GM12878 (cell line): ENCODE data around the gene ELL.

Source experiments
- CREB1 ChIP-seq: IDR thresholded peaks from 2 replicates; pipeline ENCODE4 v1.6.1; 2012; ENCODE audit warnings: low read depth, mild to moderate bottlenecking, inconsistent platforms
- CTCF ChIP-seq, 3 experiments: IDR thresholded peaks in 2 of 3; conservative IDR thresholded peaks in 1 of 3; 2 replicates each; pipeline ENCODE4 v1.5.1; 2011; ENCODE audit warnings: low read depth in 3 of 3, low read length in 3 of 3, mild to moderate bottlenecking in 3 of 3, control low read depth in 2 of 3, moderate library complexity in 2 of 3, inconsistent platforms in 1 of 3, mixed read lengths in 1 of 3; ENCODE audit not compliant: control insufficient read depth in 2 of 3, insufficient read depth in 1 of 3; ENCODE audit errors: extremely low read depth in 1 of 3
- ETV6 ChIP-seq, 2 experiments: fragments of 450-650 bp in 1 of 2; IDR thresholded peaks in 1 of 2; conservative IDR thresholded peaks in 1 of 2; 2 replicates each; pipeline ENCODE4 v1.6.1; 2014; ENCODE audit warnings: antibody characterized with exemption in 1 of 2, borderline replicate concordance in 1 of 2, low read depth in 1 of 2, mild to moderate bottlenecking in 1 of 2, moderate library complexity in 1 of 2
- JUND ChIP-seq: IDR thresholded peaks from 2 replicates; pipeline ENCODE4 v1.6.1; 2012; ENCODE audit warnings: low read depth, mild to moderate bottlenecking, low read length, improper control_type of control experiment, moderate library complexity
- MAX ChIP-seq: IDR thresholded peaks from 2 replicates; pipeline ENCODE4 v1.6.1; 2012; ENCODE audit warnings: low read depth, low read length, improper control_type of control experiment
- MTA3 ChIP-seq: IDR thresholded peaks from 2 replicates; pipeline ENCODE4 v1.6.1; 2012; ENCODE audit warnings: low read length, inconsistent platforms, borderline replicate concordance
- NFXL1 ChIP-seq: fragments of 450-650 bp; IDR thresholded peaks from 2 replicates; pipeline ENCODE4 v1.6.1; 2017; ENCODE audit warnings: antibody characterized with exemption, mild to moderate bottlenecking, borderline replicate concordance
- NFYA ChIP-seq: IDR thresholded peaks from 2 replicates; pipeline ENCODE4 v1.6.1; 2011; ENCODE audit warnings: low read depth, mild to moderate bottlenecking, low read length, improper control_type of control experiment, borderline replicate concordance
- POLR2A ChIP-seq: IDR thresholded peaks from 2 replicates; pipeline ENCODE4 v1.6.1; 2011; ENCODE audit warnings: low read depth, mild to moderate bottlenecking, low read length
- POLR2AphosphoS2 ChIP-seq: IDR thresholded peaks from 2 replicates; pipeline ENCODE4 v1.6.1; 2011; ENCODE audit warnings: low read depth, mild to moderate bottlenecking, low read length, improper control_type of control experiment, moderate library complexity
- RAD21 ChIP-seq: IDR thresholded peaks from 2 replicates; pipeline ENCODE4 v1.6.1; 2011; ENCODE audit warnings: mild to moderate bottlenecking, low read depth, low read length, moderate library complexity; ENCODE audit not compliant: insufficient read depth
- RCOR1 ChIP-seq: conservative IDR thresholded peaks from 2 replicates; pipeline ENCODE4 v1.6.1; 2012; ENCODE audit warnings: low read depth, low read length, improper control_type of control experiment
- SUPT20H ChIP-seq: IDR thresholded peaks from 2 replicates; pipeline ENCODE4 v1.6.1; 2011; ENCODE audit warnings: low read depth, mild to moderate bottlenecking, low read length, moderate library complexity, borderline replicate concordance; ENCODE audit not compliant: control insufficient read depth

- TF ChIP-seq CTCF (IDR thresholded peaks at IDR 0.05 in 2 of 3, conservative IDR thresholded peaks at IDR 0.05 in 1 of 3; ENCODE audit: control insufficient read depth in 2 of 3, extremely low read depth in 1 of 3, insufficient read depth in 1 of 3, low read depth in 3 of 3, low read length in 3 of 3) (no peak), POLR2A (no peak), JUND (no peak), CREB1 (no peak), RCOR1 (no peak), POLR2AphosphoS2 (no peak), MAX (no peak), MTA3 (no peak), NFYA (no peak), NFXL1 (no peak), ETV6 (conservative IDR thresholded peaks at IDR 0.05 in 1 of 2, IDR thresholded peaks at IDR 0.05 in 1 of 2; ENCODE audit: borderline replicate concordance in 1 of 2, low read depth in 1 of 2) (no peak), RAD21 (no peak), SUPT20H (no peak)
These were observed 10.5 kb upstream of the ELL start for GRCh38 chr19:18532168-18532890.
